HepG2 (cell line): ENCODE results near the gene HOMEZ. TPM values are rescaled to one million over a fixed set of nuclear protein-coding genes. Genes with fewer than 3 reads are reported as not detected.

Experiments used
- DMAP1 ChIP-seq: IDR thresholded peaks from 2 replicates; pipeline ENCODE4 v1.6.1; 2016
- GATAD1 ChIP-seq: IDR thresholded peaks from 2 replicates; pipeline ENCODE4 v1.6.1; 2016; ENCODE audit warnings: missing genetic modification reagents, missing compliant biosample characterization
- GLMP ChIP-seq: sonication (generic); formaldehyde crosslinking; IDR thresholded peaks from 2 replicates; pipeline ENCODE4 v1.9.0; 2021; ENCODE audit warnings: missing genetic modification reagents, mild to moderate bottlenecking, borderline replicate concordance
- HNF4G ChIP-seq, 2 experiments: sonication (generic) in 1 of 2; formaldehyde crosslinking in 1 of 2; IDR thresholded peaks; 2 replicates each; pipeline versions ENCODE4 v1.4.0 to v1.6.1; 2011 to 2020; ENCODE audit warnings: borderline replicate concordance in 2 of 2, low read depth in 2 of 2, mild to moderate bottlenecking in 2 of 2, low read length in 1 of 2, missing genetic modification reagents in 1 of 2, moderate library complexity in 1 of 2
- IKZF1 ChIP-seq: fragments of 450-650 bp; IDR thresholded peaks from 2 replicates; pipeline ENCODE4 v1.7.1; 2016
- MEIS1 ChIP-seq: sonication (generic); formaldehyde crosslinking; IDR thresholded peaks from 2 replicates; pipeline ENCODE4 v1.9.0; 2021; ENCODE audit warnings: mild to moderate bottlenecking, missing genetic modification reagents, moderate library complexity, borderline replicate concordance
- MXD1 ChIP-seq: sonication (generic); formaldehyde crosslinking; IDR thresholded peaks from 2 replicates; pipeline ENCODE4 v1.4.0; 2020; ENCODE audit warnings: mild to moderate bottlenecking, missing genetic modification reagents
- POGK ChIP-seq: sonication (generic); formaldehyde crosslinking; conservative IDR thresholded peaks from 2 replicates; pipeline ENCODE4 v1.8.0; 2022; ENCODE audit warnings: mild to moderate bottlenecking, moderate library complexity, missing genetic modification reagents
- POGZ ChIP-seq: sonication (generic); formaldehyde crosslinking; IDR thresholded peaks from 2 replicates; pipeline ENCODE4 v1.4.0; 2020; ENCODE audit warnings: mild to moderate bottlenecking, missing genetic modification reagents
- PRDM10 ChIP-seq: sonication (generic); formaldehyde crosslinking; IDR thresholded peaks from 2 replicates; pipeline ENCODE4 v1.4.0; 2020; ENCODE audit warnings: low read depth, missing genetic modification reagents
- SP2 ChIP-seq: sonication (generic); formaldehyde crosslinking; IDR thresholded peaks from 2 replicates; pipeline ENCODE4 v1.5.1; 2020; ENCODE audit warnings: mild to moderate bottlenecking, missing genetic modification reagents
- TAF1 ChIP-seq: sonication (generic); formaldehyde crosslinking; IDR thresholded peaks from 2 replicates; pipeline ENCODE4 v1.4.0; 2020; ENCODE audit warnings: missing genetic modification reagents
- TEAD2 ChIP-seq: sonication (generic); formaldehyde crosslinking; IDR thresholded peaks from 2 replicates; pipeline ENCODE4 v1.9.0; 2021; ENCODE audit warnings: missing genetic modification reagents
- ZBTB14 ChIP-seq: sonication (generic); formaldehyde crosslinking; IDR thresholded peaks from 2 replicates; pipeline ENCODE4 v1.4.0; 2020; ENCODE audit warnings: missing genetic modification reagents
- ZFP37 ChIP-seq: sonication (generic); formaldehyde crosslinking; IDR thresholded peaks from 2 replicates; pipeline ENCODE4 v1.4.0; 2020; ENCODE audit warnings: missing genetic modification reagents, borderline replicate concordance
- ZNF354B ChIP-seq: sonication (generic); formaldehyde crosslinking; IDR thresholded peaks from 2 replicates; pipeline ENCODE4 v1.8.0; 2022; ENCODE audit warnings: mild to moderate bottlenecking, missing genetic modification reagents
- ZNF616 ChIP-seq: sonication (generic); formaldehyde crosslinking; IDR thresholded peaks from 2 replicates; pipeline ENCODE4 v1.5.0; 2020; ENCODE audit warnings: low read depth, mild to moderate bottlenecking, missing genetic modification reagents
- ZSCAN25 ChIP-seq: sonication (generic); formaldehyde crosslinking; IDR thresholded peaks from 2 replicates; pipeline ENCODE4 v1.8.0; 2022; ENCODE audit warnings: mild to moderate bottlenecking, missing genetic modification reagents
- ZSCAN9 ChIP-seq: IDR thresholded peaks from 2 replicates; pipeline ENCODE4 v1.6.1; 2016; ENCODE audit warnings: borderline replicate concordance
- polyA plus RNA-seq, 8 experiments: library from polyadenylated mRNA; depleted of rRNA in 3 of 8; stranded (reverse) in 7 of 8; unstranded in 1 of 8; fragments of >200 nt; fragmentation: Illumina TruSeq in 4 of 8; extraction: Trizol in 4 of 8; gene quantifications; 2 replicates each; pipeline versions ENCODE4 v1.2.1 to v1.2.3, GENCODE V29; 2011 to 2016; ENCODE audit warnings: low read depth in 4 of 8, missing spikeins in 1 of 8, mixed read lengths in 1 of 8; ENCODE audit not compliant: insufficient read depth in 1 of 8
- total RNA-seq, 5 experiments: library from RNA; depleted of rRNA; stranded (reverse); fragments of >200 nt; fragmentation: Illumina TruSeq; extraction: Trizol; gene quantifications; 2 replicates each; pipeline ENCODE4 v1.2.3, GENCODE V29; 2016; ENCODE audit warnings: low read depth in 1 of 5
- TF ChIP-seq, protein P1 (sequence below): sonication (generic); formaldehyde crosslinking; IDR thresholded peaks from 2 replicates; pipeline ENCODE4 v1.4.0; 2020; ENCODE audit warnings: missing genetic modification reagents

HOMEZ gene
- total and polyA plus RNA-seq, 2 of the 13 experiments (the other 11 are each of a cell fraction or from before 2014, with no cell fraction given), result 14.5 to 31.8 TPM

GRCh38 chr14:23237772-23238594 is 47.9 kb downstream of the HOMEZ start, which contains the start of gene RNF212B (continued):
- TF ChIP-seq GLMP, result no peak
- TF ChIP-seq MEIS1, result peak; percentile 85; the same call in 1 of the 2 replicates
- no peak for TF ChIP-seq ZNF616 (CRISPR knock-in tag)
- no peak for TF ChIP-seq HNF4G (IDR thresholded peaks at IDR 0.05; ENCODE audit: borderline replicate concordance, low read depth, low read length)
- TF ChIP-seq HNF4G (CRISPR knock-in tag; IDR thresholded peaks at IDR 0.05; ENCODE audit: borderline replicate concordance, low read depth), result no peak
- TF ChIP-seq PRDM10 (CRISPR knock-in tag), result no peak
- no peak for TF ChIP-seq TAF1 (CRISPR knock-in tag)
- TF ChIP-seq POGZ (CRISPR knock-in tag), result peak; percentile 54
- TF ChIP-seq DMAP1 (CRISPR knock-in tag), result no peak; the same call in 1 of the 2 replicates
- TF ChIP-seq TEAD2, result no peak
- no peak for TF ChIP-seq MXD1 (CRISPR knock-in tag)
- TF ChIP-seq GATAD1 (CRISPR knock-in tag), result no peak
- TF ChIP-seq SP2, result no peak
- TF ChIP-seq ZSCAN9 (CRISPR knock-in tag), result no peak
- TF ChIP-seq, protein P1, sequence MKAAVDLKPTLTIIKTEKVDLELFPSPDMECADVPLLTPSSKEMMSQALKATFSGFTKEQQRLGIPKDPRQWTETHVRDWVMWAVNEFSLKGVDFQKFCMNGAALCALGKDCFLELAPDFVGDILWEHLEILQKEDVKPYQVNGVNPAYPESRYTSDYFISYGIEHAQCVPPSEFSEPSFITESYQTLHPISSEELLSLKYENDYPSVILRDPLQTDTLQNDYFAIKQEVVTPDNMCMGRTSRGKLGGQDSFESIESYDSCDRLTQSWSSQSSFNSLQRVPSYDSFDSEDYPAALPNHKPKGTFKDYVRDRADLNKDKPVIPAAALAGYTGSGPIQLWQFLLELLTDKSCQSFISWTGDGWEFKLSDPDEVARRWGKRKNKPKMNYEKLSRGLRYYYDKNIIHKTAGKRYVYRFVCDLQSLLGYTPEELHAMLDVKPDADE, result no peak
- no peak; the same call in 1 of the 2 replicates for TF ChIP-seq POGK
- no peak for TF ChIP-seq ZNF354B
- TF ChIP-seq ZBTB14 (CRISPR knock-in tag), result no peak
- peak; percentile 17; the same call in 1 of the 2 replicates for TF ChIP-seq ZSCAN25
- no peak for TF ChIP-seq ZFP37
- no peak for TF ChIP-seq IKZF1
